CD4-positive, alpha-beta T cell treated with Interleukin-6 for 4 hours (primary cell): ENCODE results near the gene YTHDF1.

Experiments
- DNase-seq: peaks from one replicate; pipeline ENCODE4 v3.0.0-alpha.2; 2020; ENCODE audit warnings: mixed read lengths

Gene YTHDF1

DNA sequence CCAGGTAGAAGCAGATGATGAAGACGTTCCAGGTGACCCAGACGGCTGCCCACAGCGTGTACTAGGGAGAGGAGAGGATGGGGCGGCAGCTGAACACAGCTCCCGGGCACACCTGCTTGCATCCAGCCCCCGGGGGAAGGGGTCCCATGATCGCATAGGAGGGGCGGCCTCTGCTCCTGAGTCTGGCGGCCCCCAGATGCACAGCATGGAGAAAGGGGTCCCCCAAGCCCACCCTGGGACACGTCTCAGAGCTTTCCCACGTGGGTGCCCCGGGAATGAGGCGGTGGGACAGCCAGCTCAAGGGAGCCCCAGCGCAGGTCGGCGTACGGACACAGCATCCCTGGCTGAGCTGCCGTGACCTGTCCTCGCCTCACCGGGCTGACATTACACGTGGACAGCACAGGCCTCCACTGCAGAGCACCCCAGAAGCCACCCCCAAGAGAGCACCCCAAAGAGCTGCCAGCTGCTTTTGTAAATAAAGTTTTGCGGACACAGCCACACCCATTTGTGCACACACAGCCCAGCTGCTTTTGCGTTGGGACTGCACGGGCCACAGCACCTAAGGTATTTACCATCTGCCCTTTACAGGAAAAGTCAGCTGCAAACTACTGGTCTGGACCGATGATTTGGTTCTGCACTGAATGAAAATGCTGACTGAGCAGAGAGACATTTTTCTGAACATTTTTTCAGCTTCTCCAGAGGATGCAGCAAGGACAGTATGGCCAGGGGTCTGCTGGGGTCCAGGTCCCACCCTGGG, 33.1 kb upstream of the YTHDF1 start:
- no peak for DNase-seq

DNA sequence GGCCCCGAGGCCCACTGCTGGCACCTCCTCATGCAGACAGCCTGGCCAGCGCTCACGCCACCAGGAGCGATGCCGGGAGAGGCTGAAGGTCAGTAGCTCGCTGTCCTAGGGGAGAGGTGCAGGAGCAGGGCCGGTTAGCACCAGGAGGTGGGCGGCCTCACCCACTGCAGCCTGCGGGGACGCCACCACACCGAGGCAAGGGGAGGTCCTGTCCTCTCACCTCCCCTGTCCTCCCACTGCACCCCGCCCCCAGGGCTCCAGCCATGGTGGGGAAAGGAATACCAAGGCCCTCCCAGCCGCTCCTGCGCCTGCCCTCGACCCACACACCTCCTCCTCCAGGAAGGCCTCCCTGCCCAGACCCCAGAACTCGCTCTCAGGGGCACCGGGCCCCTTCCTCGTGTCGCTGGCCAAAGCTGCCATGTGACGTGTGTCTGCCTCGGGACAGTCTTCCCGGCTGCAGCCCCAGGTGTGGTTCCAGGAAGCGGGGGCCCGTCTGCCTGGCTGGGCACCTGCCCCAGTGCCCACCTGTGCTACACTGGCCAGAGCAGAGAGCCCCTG, 31.8 kb upstream of the YTHDF1 start:
- DNase-seq = no peak

DNA sequence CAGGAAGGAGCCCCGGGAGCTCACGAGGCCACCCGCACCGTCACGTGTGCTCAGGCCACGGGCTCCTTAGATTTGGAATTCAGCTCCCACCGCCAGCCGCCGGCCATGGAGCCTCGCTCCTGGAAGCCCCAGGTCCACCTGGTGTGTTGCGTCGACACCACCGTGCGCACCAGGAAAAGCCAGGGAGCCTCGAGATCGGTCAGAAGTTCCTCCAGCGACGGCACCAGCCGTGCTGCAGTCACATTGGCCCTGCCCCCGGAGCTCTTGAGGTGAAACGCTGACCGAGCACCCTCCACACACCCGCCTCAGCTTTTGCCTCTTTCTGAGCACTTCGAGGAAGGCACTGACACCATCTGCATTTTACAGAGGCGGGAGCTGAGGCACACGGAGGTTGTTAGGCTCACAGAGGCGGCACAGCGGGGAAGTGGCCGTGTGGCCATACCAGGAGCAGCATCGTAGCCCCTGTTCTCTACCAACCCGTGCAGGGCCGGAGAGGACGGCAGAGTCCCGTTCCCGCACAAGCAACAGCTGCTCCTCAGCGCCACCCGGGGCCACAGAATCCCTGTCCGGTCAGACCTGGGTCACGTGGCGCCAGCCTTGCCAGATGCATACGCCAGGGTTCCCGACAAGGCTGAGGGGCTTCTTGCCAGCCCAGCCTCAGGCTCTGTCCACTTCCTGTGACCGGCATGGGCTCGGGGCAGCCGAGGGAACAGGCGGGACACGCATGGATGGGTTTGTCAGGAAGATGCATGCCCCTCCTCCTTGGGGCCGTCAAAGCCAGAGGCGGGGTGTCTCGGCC, 30.8 kb upstream of the YTHDF1 start:
- DNase-seq = no peak

DNA sequence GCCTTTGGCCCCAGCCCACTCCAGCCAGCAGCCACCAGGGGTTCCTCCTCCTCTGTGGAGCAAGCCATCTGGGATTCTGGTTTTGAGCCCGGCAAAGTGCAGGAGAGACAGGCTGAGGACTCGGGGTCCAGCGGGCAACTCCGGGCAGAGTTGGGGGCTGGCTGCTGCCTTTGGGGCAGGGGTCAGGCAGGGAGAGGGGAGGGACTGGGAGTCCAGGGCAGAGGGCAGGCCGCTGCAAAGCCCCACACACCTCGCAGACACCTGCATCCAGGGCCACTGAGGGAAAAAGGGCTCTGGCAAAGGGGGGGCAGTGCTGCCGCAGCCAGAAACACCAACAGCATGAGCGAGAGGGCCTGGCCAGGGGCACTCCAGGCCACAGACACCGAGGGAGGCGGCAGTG, 28.5 kb upstream of the YTHDF1 start:
- no peak for DNase-seq

DNA sequence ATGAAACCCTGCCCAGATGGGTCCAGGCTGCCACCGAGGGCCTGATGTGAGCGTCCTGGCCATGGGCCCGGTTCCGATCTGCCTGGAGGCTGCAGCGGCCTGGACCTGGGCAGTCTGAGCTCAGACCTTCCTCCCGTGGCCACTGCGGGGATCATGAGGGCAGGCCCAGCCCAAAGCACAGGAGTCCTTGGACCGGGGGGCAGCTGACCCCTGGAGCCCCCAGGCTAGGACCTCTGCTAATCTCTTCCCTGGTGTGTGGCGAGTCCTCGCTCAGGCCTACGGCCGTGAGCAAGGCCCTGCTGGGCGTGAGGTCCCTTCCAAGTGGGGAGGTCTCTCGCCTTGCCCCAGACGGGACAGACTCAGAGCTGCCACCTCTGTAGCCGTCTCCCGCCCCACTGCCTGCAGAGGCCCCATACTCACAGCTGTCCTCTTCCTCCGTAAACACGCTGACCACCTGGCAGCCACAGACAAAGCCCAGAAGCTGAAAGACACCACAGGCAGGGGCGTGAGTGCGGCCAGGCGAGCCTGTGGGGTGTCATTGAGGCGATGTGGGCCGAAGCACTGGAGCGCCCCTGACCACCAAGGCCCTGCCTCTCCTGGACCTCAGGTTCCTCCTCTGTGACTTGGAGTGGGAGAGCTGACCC, 27.8 kb upstream of the YTHDF1 start:
- DNase-seq = no peak

DNA sequence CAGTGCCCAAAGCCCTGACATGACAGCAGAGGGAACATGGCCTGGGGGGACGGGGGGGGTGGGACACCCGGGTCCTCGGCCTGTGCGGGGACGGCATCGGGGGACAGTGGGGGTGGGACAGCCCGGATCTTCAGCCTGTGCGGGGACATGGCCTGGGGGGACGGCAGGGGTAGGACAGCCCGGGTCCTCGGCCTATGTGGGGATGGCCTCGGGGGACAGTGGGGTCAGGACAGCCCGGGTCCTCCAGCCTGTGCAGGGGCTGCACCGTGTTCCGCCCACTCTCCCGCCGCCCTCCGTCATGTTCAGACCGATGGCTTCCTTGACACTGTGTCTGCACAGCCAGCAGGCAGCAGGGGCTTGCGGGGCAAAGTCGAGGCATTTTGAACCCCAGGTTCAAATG, 26.8 kb upstream of the YTHDF1 start:
- no peak for DNase-seq

DNA sequence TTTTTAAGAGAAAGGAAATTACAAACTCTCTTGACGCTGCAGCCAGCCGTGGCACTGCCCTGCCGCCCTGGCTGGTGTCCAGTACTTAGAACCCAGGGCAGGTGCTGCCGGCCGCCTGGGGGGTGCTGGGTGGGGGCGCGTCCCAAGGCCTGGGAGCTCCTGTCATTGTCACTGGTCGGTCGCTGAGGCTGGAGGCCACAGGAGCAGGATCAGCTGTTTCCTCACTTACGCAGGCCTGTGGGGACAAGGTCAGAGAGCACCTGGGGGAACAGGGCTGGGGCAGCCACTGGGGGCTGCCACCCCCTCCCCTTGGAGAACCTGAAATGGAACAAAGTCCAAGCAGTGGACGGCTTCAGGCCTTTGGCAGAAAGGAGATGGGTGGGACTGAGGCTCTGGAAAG, 25.3 kb upstream of the YTHDF1 start:
- no peak for DNase-seq

DNA sequence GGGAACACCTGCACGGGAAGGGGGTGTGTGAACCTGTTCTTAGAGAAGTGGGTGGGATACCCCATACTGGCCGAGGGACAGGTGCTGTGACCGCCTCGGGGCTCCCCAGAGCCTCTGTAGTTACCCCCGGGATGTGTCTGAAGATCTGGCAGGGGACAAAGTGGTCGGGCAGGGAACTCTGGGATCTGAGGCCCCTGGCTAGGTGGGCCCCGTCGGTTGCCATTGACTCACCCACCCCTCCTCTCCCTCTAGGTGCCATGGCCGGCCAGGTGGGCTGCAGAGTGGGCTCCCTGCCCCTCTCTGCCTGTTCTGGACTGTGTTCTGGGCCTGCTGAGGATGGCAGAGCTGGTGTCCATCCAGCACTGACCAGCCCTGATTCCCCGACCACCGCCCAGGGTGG, 24.1 kb upstream of the YTHDF1 start:
- no peak for DNase-seq

DNA sequence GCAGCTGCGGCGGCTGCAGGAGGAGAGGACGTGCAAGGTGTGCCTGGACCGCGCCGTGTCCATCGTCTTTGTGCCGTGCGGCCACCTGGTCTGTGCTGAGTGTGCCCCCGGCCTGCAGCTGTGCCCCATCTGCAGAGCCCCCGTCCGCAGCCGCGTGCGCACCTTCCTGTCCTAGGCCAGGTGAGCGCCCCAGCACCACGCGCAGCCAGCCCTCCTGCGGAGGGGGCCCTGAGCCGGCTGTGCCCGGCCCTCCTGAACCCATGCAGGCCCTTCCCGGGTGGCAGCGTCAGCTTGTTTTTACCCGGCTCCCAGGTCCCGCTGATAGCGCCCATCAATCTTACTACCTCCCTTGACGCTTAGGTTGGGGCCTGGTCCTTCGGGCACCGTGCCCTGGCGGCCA, 23.5 kb upstream of the YTHDF1 start:
- DNase-seq = no peak

DNA sequence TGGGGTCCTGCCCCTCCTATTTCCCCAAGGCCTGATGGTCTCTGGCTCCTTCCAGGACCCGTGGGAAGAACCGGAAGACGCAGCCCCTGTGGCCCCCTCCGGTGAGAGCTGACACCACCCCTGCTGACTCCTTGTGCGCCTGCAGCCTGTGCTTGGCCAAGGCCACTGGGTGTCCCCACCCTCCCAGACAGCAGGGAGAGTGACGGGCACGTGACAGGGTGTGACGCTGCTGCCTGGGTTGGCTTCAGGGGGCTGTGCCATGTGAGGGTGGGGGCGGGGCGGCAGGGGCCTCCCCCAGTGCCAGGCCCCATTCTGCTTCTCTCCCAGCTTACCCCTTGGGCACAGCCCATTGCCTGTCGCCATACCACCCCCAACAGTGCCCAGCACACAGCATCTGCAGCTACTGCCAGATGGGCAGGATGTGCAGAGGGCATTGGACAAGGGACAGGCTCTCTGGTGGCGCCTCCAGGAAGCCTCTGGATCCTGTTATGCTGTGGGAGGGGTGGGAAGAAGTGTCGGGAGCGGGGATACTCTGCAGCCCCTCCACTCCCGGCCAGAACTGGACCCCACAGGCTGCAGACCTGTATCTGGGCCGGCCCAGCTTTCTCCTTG, 22.7 kb upstream of the YTHDF1 start:
- DNase-seq = no peak

DNA sequence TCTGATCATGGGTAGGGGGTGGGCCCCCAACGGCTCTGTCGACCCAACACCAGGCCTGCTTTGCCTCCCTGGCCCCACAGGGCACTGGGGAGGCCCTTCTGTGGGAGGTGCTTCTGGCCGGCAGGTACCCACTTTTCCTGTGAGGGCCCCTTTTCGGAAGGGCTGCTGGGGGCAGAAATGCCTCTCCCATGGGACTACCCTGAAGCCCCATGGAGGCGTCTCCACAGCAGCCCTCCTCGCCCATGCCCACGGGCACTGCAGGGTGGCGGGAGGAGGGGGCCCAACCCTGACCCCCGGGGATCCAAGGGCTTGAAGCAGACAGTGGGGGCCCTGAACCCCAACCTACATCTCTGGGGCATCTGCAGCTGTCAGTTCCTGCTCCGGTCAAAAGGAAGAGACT, 22.1 kb upstream of the YTHDF1 start:
- no peak for DNase-seq

DNA sequence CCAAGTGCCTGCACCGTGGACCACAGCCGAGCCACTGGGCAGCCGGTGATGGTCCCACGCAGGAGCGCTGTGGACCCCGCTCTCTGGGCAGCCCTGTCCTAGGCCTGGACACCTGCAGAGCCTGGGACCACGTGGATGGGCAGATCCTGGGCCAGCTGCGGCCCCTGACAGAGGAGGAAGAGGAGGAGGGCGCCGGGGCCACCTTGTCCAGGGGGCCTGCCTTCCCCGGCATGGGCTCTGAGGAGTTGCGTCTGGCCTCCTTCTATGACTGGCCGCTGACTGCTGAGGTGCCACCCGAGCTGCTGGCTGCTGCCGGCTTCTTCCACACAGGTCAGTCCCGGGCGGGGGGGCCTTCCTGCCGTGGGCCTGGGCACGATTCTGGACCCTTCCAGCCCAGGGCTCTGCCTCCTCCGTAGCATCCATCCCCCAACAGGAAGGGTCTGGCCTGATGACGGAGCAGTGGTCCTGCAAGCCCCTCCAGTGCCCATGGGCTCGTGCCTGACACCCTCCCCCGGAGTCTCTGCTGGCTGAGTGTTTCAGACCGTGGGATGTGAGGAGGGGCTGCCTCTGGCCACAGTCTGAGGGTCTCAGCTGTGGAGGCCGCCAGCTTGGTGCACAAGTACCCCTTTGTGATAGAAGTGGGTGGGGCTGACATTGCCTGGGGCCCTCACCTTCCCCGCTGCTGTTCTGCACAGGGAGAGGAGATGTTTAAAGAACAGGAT, 20.3 kb upstream of the YTHDF1 start:
- DNase-seq = no peak

DNA sequence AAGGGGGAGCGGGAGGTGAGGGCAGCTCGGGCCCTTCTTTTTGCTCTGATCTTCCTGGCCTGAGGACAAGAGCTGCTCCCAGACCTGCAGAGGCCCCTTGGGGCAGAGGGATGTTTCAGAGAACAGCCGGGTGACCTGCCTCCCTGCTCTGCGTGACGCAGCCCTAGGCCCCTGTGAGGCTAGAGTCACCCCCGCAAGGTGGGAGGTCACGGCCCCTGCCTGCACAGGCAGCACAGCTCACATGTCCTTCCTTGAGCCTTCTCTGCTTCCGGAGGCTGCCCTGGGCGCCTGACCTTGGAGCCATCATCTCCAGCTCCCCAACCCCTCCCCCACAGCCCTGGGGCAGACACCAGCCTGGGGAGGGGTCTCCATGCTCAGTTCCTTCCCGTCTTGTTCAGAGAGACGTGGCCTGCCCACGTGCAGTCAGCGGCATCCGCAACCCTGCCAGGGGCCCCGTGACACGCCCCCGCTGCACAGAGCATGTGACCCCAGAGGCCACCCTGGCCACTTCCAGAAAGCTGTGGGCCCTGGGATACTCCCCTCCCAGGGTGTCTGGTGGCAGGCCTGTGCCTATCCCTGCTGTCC, 19.6 kb upstream of the YTHDF1 start, which contains the start of gene BIRC7:
Gene BIRC7 (plus strand): TSS at position 507 of the 585 bp plus-strand sequence. CDS start 192 bp downstream, outside the sequence.
- no peak for DNase-seq

DNA sequence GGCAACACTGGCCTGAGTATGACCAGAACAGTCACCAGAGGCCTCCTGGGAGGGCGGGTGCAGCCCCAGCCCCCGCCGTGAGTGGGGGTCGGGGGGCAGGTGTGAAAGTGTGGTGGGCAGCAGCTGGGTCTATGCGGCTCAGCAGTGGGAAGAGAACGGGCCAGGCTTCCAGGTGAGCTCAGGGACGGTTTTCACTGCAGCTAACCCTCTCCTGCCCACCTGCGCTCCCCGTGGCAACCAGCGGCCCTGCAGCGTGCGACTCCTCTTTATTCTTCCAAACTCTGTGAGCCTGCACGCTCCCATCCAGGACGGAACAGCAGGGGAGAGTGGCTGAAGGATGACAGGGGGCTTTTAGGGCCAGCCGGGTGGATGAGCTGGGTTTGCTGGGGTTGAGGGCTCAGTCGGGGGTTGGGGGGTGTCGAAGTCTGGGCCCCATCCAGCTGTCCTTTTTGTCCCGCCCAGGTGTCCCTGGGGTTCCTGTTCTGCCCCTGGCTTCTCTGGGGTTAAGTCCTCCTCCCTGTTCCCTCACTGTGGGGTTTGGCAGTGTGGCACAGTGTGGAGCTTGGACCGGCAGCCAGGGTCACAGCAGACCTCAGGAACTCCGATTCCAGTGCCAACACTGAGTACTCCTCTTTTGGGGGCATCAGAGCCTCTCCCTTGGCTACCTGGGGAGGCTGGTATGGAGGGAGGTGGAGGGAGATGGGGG, 18.9 kb upstream of the YTHDF1 start:
- peak; percentile 48 for DNase-seq

DNA sequence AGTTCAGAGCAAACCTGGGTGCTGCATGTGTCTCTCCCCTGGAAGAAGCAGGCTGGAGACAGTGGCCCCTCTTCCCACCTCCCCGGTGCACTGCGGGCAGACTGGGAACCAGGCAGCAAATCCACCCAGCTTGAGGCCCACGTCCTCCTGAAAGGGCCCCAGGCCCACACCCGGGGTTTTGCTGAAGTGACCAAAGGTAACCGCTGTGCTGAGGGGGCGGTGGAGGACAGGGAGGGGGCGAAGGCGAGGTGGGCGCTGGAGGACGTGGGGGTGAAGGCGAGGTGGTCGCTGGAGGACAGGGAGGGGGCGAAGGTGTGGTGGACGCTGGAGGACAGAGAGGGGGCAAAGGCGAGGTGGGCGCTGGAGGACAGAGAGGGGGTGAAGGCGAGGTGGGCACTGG, 18.0 kb upstream of the YTHDF1 start:
- no peak for DNase-seq

DNA sequence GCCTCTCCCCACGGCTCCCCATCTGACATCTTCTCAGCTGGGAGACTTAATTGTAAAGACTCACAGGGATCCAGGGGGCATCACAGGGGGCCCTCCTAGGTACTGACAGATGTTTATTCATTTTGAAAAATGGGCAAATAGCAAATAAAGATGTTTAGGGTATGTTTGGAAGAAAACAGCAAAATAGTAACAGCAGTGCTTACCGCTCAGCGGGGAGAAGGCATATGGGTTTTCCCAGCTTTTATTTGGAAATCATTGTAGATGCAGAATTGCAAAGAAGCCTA, 17.1 kb upstream of the YTHDF1 start:
- DNase-seq = no peak

DNA sequence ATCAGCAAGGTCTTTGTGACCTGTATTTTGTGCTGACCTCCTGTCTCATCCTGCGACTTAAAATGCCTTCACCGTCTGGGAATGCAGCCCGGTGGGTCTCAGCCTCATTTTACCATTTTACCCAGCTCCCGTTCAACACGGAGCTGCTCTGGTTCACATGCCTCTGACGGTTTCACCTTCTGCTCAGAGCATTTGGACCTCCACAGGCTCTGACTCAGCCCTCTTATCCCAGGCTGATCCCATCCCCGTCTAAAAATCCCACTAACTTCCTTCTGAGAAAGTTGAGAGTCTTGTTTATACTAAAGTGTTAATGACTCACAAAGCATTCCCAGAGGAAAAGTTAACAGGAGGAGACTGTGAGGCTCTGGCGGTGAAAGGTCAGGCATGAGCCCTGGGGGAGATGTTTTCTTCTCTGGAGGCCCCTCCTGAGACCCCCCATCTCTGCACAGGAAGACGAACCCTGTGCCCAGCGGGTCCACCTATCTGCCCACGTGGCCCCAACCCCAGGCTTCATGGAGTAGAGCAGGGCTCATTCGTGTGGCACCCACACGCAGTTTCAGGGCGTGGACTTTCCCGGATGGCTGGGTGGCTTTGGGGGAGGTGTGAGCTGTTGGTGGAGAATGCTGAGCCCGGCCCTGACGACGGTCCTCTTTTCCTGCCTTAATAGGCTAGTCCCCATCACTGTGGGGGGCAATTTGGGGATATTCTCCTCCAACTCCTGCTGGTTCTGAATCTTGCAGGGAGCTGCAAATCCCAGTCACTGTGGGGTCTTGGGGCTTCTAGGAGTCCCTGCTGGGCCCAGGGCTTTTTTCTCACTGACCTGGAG, 16.5 kb upstream of the YTHDF1 start:
- no peak for DNase-seq

DNA sequence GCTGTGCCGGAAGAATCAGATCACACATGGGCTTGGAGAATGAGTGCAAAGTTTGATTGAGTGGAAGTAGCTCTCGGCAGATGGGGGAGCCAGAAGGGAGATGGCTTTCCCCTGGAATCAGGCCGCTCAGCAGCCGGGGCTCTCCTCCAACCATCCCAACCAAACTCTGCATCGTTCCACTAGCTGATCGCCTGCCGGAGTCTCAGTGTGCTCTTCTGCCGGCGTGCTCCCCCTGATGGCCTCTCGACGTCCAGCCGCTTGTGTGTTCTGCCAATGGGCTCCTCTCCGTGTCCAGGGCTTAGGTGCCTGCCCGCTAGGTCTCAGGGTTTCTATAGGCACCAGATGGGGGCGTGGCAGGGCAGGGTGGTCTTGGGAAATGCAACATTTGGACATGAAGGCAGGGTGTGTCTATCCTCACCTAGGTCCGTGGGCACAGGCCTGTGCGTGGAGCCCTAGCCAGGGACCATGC, 14.9 kb upstream of the YTHDF1 start:
- peak; percentile 24 for DNase-seq

DNA sequence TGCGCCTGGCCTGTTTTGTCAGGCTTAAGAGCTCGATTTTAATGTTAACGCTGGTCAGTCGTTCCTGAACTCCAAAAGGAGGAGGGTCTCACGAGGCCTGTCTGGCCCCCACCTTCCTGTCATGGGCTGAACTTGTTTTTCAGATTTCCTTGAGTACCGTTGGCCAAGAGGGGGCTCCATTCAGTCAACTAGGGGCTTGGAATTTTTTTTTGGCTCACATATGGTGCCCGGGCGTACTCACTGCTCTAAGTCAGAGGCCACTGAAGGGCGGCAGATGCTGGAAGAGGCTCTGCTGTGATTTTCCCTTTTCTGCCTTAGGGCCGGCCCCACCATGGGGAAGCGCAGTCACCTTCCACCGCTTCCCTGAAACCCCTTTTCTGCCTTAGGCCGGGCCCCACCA, 12.9 kb upstream of the YTHDF1 start:
- DNase-seq = no peak

DNA sequence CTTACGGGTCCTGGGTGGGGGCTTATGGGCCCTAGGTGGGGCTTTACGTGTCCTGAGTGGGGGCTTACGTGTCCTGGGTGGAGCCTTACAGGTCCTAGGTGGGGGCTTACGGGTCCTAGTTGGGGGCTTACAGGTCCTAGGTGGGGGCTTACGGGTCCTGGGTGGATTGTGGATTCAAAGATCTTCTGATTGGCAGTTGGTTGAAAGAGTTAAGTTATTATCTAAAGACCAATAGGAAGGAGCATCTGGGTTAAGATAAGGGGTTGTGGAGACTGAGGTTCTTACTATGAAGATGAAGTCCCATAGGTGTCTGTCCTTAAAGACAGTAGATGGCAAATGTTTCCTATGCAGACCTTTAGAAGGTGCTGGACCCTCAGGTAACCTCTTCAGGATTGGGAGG, 11.3 kb upstream of the YTHDF1 start:
- no peak for DNase-seq
